Progenitor cell of endocrine pancreas (in vitro differentiated cells): ENCODE results near the gene SFT2D2. TPM values are rescaled to one million over a fixed set of nuclear protein-coding genes. Genes with fewer than 3 reads are reported as not detected.

Experiments used
- DNase-seq: peaks from one replicate; pipeline ENCODE4 v3.0.0; 2021; ENCODE audit warnings: low spot score; ENCODE audit not compliant: unreplicated experiment
- H3K27ac Mint-ChIP-seq: 2 replicates; pipeline ENCODE4 v1.8.0; 2021; ENCODE audit warnings: mild to moderate bottlenecking, moderate library complexity, mixed read lengths
- H3K27me3 Mint-ChIP-seq: 2 replicates; pipeline ENCODE4 v1.8.0; 2021; ENCODE audit warnings: mixed read lengths
- H3K36me3 Mint-ChIP-seq: 2 replicates; pipeline ENCODE4 v1.8.0; 2022; ENCODE audit warnings: mixed read lengths; ENCODE audit not compliant: insufficient read depth
- H3K4me1 Mint-ChIP-seq: 2 replicates; pipeline ENCODE4 v1.8.0; 2021; ENCODE audit warnings: low read depth, mixed read lengths
- H3K4me3 Mint-ChIP-seq: 2 replicates; pipeline ENCODE4 v1.8.0; 2021; ENCODE audit warnings: low read depth, mild to moderate bottlenecking, moderate library complexity, mixed read lengths
- H3K9me3 Mint-ChIP-seq: 2 replicates; pipeline ENCODE4 v1.8.0; 2021; ENCODE audit warnings: low read depth, mixed read lengths
- CTCF ChIP-seq: fragments of 200-600 bp; sonication (generic); IDR thresholded peaks from one replicate; pipeline ENCODE4 v1.5.0; 2021; ENCODE audit warnings: antibody characterized with exemption, mild to moderate bottlenecking; ENCODE audit not compliant: unreplicated experiment
- total RNA-seq: library from RNA; stranded (reverse); gene quantifications from 2 replicates; pipeline ENCODE4 v1.2.1, GENCODE V29; 2021

Gene SFT2D2
- total RNA-seq, 1 donor from 2014 or later, result 58.7 TPM

GRCh38 chr1:168235548-168235885 lies 9.7 kb downstream of the SFT2D2 start:
- no peak for TF ChIP-seq CTCF
- no peak for DNase-seq
- H3K27ac Mint-ChIP-seq, result no peak overlapping the region

GRCh38 chr1:168235937-168236336 lies 10.1 kb downstream of the SFT2D2 start:
- H3K4me3 Mint-ChIP-seq, result no peak overlapping the region
- H3K4me1 Mint-ChIP-seq, result peaks cover 9% of the 10 kb centered on the region
- H3K36me3 Mint-ChIP-seq, result peaks cover 39% of the 10 kb centered on the region
- DNase-seq, result no peak
- H3K27me3 Mint-ChIP-seq, result no peaks in the 10 kb centered on the region
- H3K27ac Mint-ChIP-seq, result no peak overlapping the region
- H3K9me3 Mint-ChIP-seq, result no peaks in the 10 kb centered on the region
- no peak for TF ChIP-seq CTCF

More at GRCh38 chr1:168235548-168235885, 9.7 kb downstream of the SFT2D2 start:
- peaks cover 9% of the 10 kb centered on the region for H3K4me1 Mint-ChIP-seq
- H3K27me3 Mint-ChIP-seq, result no peaks in the 10 kb centered on the region
- no peaks in the 10 kb centered on the region for H3K9me3 Mint-ChIP-seq
- peaks cover 38% of the 10 kb centered on the region for H3K36me3 Mint-ChIP-seq
- H3K4me3 Mint-ChIP-seq, result no peak overlapping the region

- Mint-ChIP-seq H3K4me3 (no peak overlapping the region), H3K27me3 (no peaks in the 10 kb centered on the region), H3K36me3 (peaks cover 44% of the 10 kb centered on the region), H3K27ac (no peak overlapping the region), H3K9me3 (no peaks in the 10 kb centered on the region), H3K4me1 (peaks cover 9% of the 10 kb centered on the region)
- TF ChIP-seq CTCF, result no peak
- DNase-seq, result no peak
Observed at GRCh38 chr1:168236836-168237611, 11.2 kb downstream of the SFT2D2 start.

GRCh38 chr1:168243198-168243597 lies 17.4 kb downstream of the SFT2D2 start:
- Mint-ChIP-seq H3K27me3 (no peaks in the 10 kb centered on the region), H3K9me3 (no peaks in the 10 kb centered on the region), H3K4me3 (no peak overlapping the region), H3K27ac (no peak overlapping the region), H3K36me3 (peaks cover 58% of the 10 kb centered on the region), H3K4me1 (peaks cover 20% of the 10 kb centered on the region)
- no peak for TF ChIP-seq CTCF
- DNase-seq, result no peak

- H3K9me3 Mint-ChIP-seq, result no peaks in the 10 kb centered on the region
- no peak overlapping the region for H3K4me3 Mint-ChIP-seq
- TF ChIP-seq CTCF, result no peak
- no peak for DNase-seq
- H3K27me3 Mint-ChIP-seq, result no peaks in the 10 kb centered on the region
- H3K36me3 Mint-ChIP-seq, result peaks cover 61% of the 10 kb centered on the region
- H3K4me1 Mint-ChIP-seq, result peaks cover 19% of the 10 kb centered on the region
- H3K27ac Mint-ChIP-seq, result no peak overlapping the region
Observed at GRCh38 chr1:168243636-168244212, 17.9 kb downstream of the SFT2D2 start.
